Smooth muscle cell of the brain vasculature (primary cell): Measurements from ENCODE around the gene KCNS1.
"Not testable (repeated sequence)": the region's sequence is repeated elsewhere in the genome, so short reads cannot be mapped to it uniquely, and the experiment has no call there.

Experiments
- DNase-seq: peaks from one replicate; pipeline ENCODE4 v3.0.0-alpha.2; 2012; ENCODE audit warnings: low read depth, low spot score

Gene KCNS1

GRCh38 chr20:45080867-45081624 is 19.9 kb downstream of the KCNS1 start:
- no peak for DNase-seq

- DNase-seq: no peak
Measured at GRCh38 chr20:45077559-45077958, 23.4 kb downstream of the KCNS1 start.

GRCh38 chr20:45073221-45073620 is 27.7 kb downstream of the KCNS1 start:
- DNase-seq: no peak

- no peak for DNase-seq
Measured at GRCh38 chr20:45072066-45072465, 28.9 kb downstream of the KCNS1 start.

- no peak for DNase-seq
Measured at GRCh38 chr20:45070932-45071632, 29.8 kb downstream of the KCNS1 start.

GRCh38 chr20:45069261-45069660 is 31.7 kb downstream of the KCNS1 start:
- DNase-seq: no peak

- DNase-seq: no peak
Measured at GRCh38 chr20:45067558-45067957, 33.4 kb downstream of the KCNS1 start.

- DNase-seq: no peak
Measured at GRCh38 chr20:45067087-45067486, 33.8 kb downstream of the KCNS1 start.

- no peak for DNase-seq
Measured at GRCh38 chr20:45066372-45066771, 34.6 kb downstream of the KCNS1 start.

GRCh38 chr20:45064812-45065211 is 36.1 kb downstream of the KCNS1 start:
- no peak for DNase-seq

GRCh38 chr20:45063107-45063506 is 37.8 kb downstream of the KCNS1 start:
- not testable (repeated sequence) for DNase-seq

GRCh38 chr20:45061244-45061643 is 39.7 kb downstream of the KCNS1 start:
- no peak for DNase-seq

- no peak for DNase-seq
Measured at GRCh38 chr20:45060294-45060693, 40.6 kb downstream of the KCNS1 start.

- DNase-seq: no peak
Measured at GRCh38 chr20:45059022-45059728, 41.8 kb downstream of the KCNS1 start.

GRCh38 chr20:45058168-45058850 is 42.6 kb downstream of the KCNS1 start:
- DNase-seq: no peak

- no peak for DNase-seq
Measured at GRCh38 chr20:45056473-45057173, 44.3 kb downstream of the KCNS1 start.

- DNase-seq: no peak
Measured at GRCh38 chr20:45055056-45055455, 45.9 kb downstream of the KCNS1 start.

- no peak for DNase-seq
Measured at GRCh38 chr20:45053430-45054351, 47.2 kb downstream of the KCNS1 start.

- peak; percentile 2 for DNase-seq
Measured at GRCh38 chr20:45052698-45053429, 48.1 kb downstream of the KCNS1 start.
